Endothelial cell of umbilical vein (primary cell): Measurements from ENCODE around the gene PKNOX2. TPM values are rescaled to one million over a fixed set of nuclear protein-coding genes. Genes with fewer than 3 reads are reported as not detected.

Experiments
- BruUV-seq: library from RNA; stranded (reverse); fragments of 400-500 nt; replicated peaks from 2 replicates; lab custom pipeline; 2021; lab: Mats Ljungman, UMichigan
- CTCF ChIA-PET: fragments of 300-600, 350-600 bp; sonication (Branson Sonifier 250); formaldehyde crosslinking; loops from one replicate; lab custom pipeline; 2021; ENCODE audit warnings: antibody characterized with exemption, inconsistent platforms; lab: Charles Lee
- POLR2A ChIA-PET: fragments of 300-600, 350-600 bp; sonication (Branson Sonifier 250); formaldehyde crosslinking; loops from one replicate; lab custom pipeline; 2021; ENCODE audit warnings: antibody characterized with exemption, inconsistent platforms; lab: Charles Lee
- DNase-seq: peaks from one replicate; pipeline ENCODE4 v3.0.0-alpha.2; 2011; ENCODE audit warnings: low read depth, low spot score
- FAIRE-seq: peaks from 2 replicates; lab custom pipeline; 2011; peaks lifted over from hg19 to GRCh38; lab: Jason Lieb, UNC
- H2AFZ ChIP-seq: 2 replicates; pipeline ENCODE4 v1.6.0; 2012; ENCODE audit warnings: low read depth, low read length, control low read depth, inconsistent platforms
- H3K27ac ChIP-seq: 2 replicates; pipeline ENCODE4 v1.5.1; 2011; ENCODE audit warnings: low read depth, mild to moderate bottlenecking, control low read depth, low read length, moderate library complexity; ENCODE audit not compliant: insufficient read depth
- H3K27me3 ChIP-seq, 2 experiments: 2 replicates each; pipeline versions ENCODE4 v1.6.0 to v1.6.1; 2011; ENCODE audit warnings: low read length in 2 of 2, mixed read lengths in 1 of 2; ENCODE audit not compliant: control insufficient read depth in 2 of 2, insufficient read depth in 2 of 2
- H3K36me3 ChIP-seq, 2 experiments: 2 replicates in 1 of 2; 3 replicates in 1 of 2; pipeline ENCODE4 v1.5.1; 2011; ENCODE audit warnings: low read length in 2 of 2, mild to moderate bottlenecking in 1 of 2, moderate library complexity in 1 of 2; ENCODE audit not compliant: control insufficient read depth in 2 of 2, insufficient read depth in 2 of 2; ENCODE audit errors: extremely low read depth in 1 of 2
- H3K4me1 ChIP-seq: 3 replicates; pipeline ENCODE4 v1.5.1; 2011; ENCODE audit warnings: mild to moderate bottlenecking, low read length; ENCODE audit not compliant: control insufficient read depth, insufficient read depth; ENCODE audit errors: extremely low read depth
- H3K4me2 ChIP-seq: 2 replicates; pipeline ENCODE4 v1.6.1; 2011; ENCODE audit warnings: low read length, control low read depth, mixed read lengths; ENCODE audit not compliant: insufficient read depth
- H3K4me3 ChIP-seq, 3 experiments: fragments of 200-600 bp in 1 of 3; sonication (generic), shearing (Covaris generic) in 1 of 3; replicated peaks in 1 of 3; 2 replicates each; pipeline ENCODE4 v1.5.1; 2011 to 2016; ENCODE audit warnings: control low read depth in 3 of 3, low read length in 3 of 3, mild to moderate bottlenecking in 2 of 3, inconsistent platforms in 1 of 3, low read depth in 1 of 3, moderate library complexity in 1 of 3; ENCODE audit not compliant: insufficient read depth in 1 of 3
- H3K79me2 ChIP-seq: 2 replicates; pipeline ENCODE4 v1.6.0; 2012; ENCODE audit warnings: low read length, inconsistent platforms; ENCODE audit not compliant: control insufficient read depth, insufficient read depth
- H3K9ac ChIP-seq: replicated peaks from 2 replicates; pipeline ENCODE3; 2011; ENCODE audit warnings: low read length, control low read depth; ENCODE audit not compliant: insufficient read depth; ENCODE audit errors: extremely low read depth
- H3K9me1 ChIP-seq: replicated peaks from 3 replicates; pipeline ENCODE4 v1.6.0; 2011; ENCODE audit warnings: mild to moderate bottlenecking, low read length; ENCODE audit not compliant: control insufficient read depth, insufficient read depth; ENCODE audit errors: extremely low read depth
- H3K9me3 ChIP-seq: replicated peaks from 2 replicates; pipeline ENCODE4 v1.5.1; 2012; ENCODE audit warnings: low read length, inconsistent platforms; ENCODE audit not compliant: control insufficient read depth, insufficient read depth
- H4K20me1 ChIP-seq: replicated peaks from 2 replicates; pipeline ENCODE3; 2011; ENCODE audit warnings: mild to moderate bottlenecking, low read length; ENCODE audit not compliant: control insufficient read depth, insufficient read depth; ENCODE audit errors: extremely low read depth
- CTCF ChIP-seq, 2 donors: IDR thresholded peaks; 1 replicate in 1 of 2; 2 replicates in 1 of 2; pipeline ENCODE4 v1.5.1; 2011; ENCODE audit warnings: low read length in 2 of 2, mild to moderate bottlenecking in 2 of 2, moderate library complexity in 2 of 2, control low read depth in 1 of 2, inconsistent platforms in 1 of 2, low read depth in 1 of 2; ENCODE audit not compliant: insufficient read depth in 1 of 2; ENCODE audit errors: extremely low read depth in 1 of 2
- EZH2 ChIP-seq: IDR thresholded peaks from 2 replicates; pipeline ENCODE4 v1.6.1; 2012; ENCODE audit warnings: borderline replicate concordance, low read depth, mild to moderate bottlenecking, moderate library complexity, low read length, inconsistent platforms; ENCODE audit not compliant: severe bottlenecking
- FOS ChIP-seq: IDR thresholded peaks from 2 replicates; pipeline ENCODE4 v1.6.1; 2011; ENCODE audit warnings: mild to moderate bottlenecking, low read length, moderate library complexity, borderline replicate concordance; ENCODE audit not compliant: insufficient read depth
- GATA2 ChIP-seq: IDR thresholded peaks from 2 replicates; pipeline ENCODE4 v1.7.0; 2011; ENCODE audit warnings: low read depth, mild to moderate bottlenecking, moderate library complexity, mixed read lengths, low read length; ENCODE audit not compliant: insufficient read length, insufficient read depth
- JUN ChIP-seq: IDR thresholded peaks from 2 replicates; pipeline ENCODE4 v1.6.1; 2011; ENCODE audit warnings: borderline replicate concordance, low read depth; ENCODE audit not compliant: insufficient read length, insufficient read depth
- MAX ChIP-seq: IDR thresholded peaks from 2 replicates; pipeline ENCODE4 v1.6.1; 2011; ENCODE audit not compliant: insufficient read depth, insufficient read length
- MYC ChIP-seq: IDR thresholded peaks from one replicate; pipeline ENCODE4 v1.6.1; 2011; ENCODE audit warnings: mild to moderate bottlenecking, low read depth, low read length
- POLR2A ChIP-seq: IDR thresholded peaks from 2 replicates; pipeline ENCODE4 v1.6.1; 2012; ENCODE audit warnings: low read depth, mild to moderate bottlenecking, control low read depth, low read length
- POLR2AphosphoS5 ChIP-seq: IDR thresholded peaks from 2 replicates; pipeline ENCODE4 v1.6.1; 2012; ENCODE audit warnings: low read depth, mild to moderate bottlenecking, control low read depth, low read length, moderate library complexity; ENCODE audit not compliant: insufficient read depth
- dilution Hi-C: fragments of 300-500 bp; cut with MboI; formaldehyde crosslinking; loops from one replicate; pipeline ENCODE4 v1.15.0; 2019; ENCODE audit warnings: low sequenced_read_pairs; ENCODE audit not compliant: extremely low pct_ligation_motif_present
- intact Hi-C: fragments of 100-400 bp; cut with micrococcal nuclease; formaldehyde crosslinking; loops from one replicate; pipeline ENCODE4 v1.10.0; 2022
- polyA plus RNA-seq, 4 experiments: library from polyadenylated mRNA; depleted of rRNA in 3 of 4; stranded (reverse) in 3 of 4; unstranded in 1 of 4; fragments of >200 nt; gene quantifications; 2 replicates each; pipeline versions ENCODE4 v1.2.1 to v1.2.3, GENCODE V29; 2011 to 2012; ENCODE audit warnings: missing spikeins in 1 of 4
- total RNA-seq: library from RNA; stranded (reverse); gene quantifications from 2 replicates; pipeline ENCODE4 v1.2.3, GENCODE V29; 2021

The PKNOX2 gene
- total and polyA plus RNA-seq, 2 donors (not counting 3 experiments of a cell fraction or from before 2014, with no cell fraction given): 0.11 to 0.91 TPM

- Histone ChIP-seq H3K79me2 (no peaks in the 10 kb centered on the region), H2AFZ (no peak overlapping the region), H3K9ac (no peak overlapping the region), H3K4me2 (no peak overlapping the region), H3K4me3 (no peak overlapping the region), H4K20me1 (no peaks in the 10 kb centered on the region), H3K36me3 (no peaks in the 10 kb centered on the region), H3K4me1 (no peaks in the 10 kb centered on the region), H3K27me3 (peaks cover 17 to 36% of the 10 kb centered on the region in 2 experiments), H3K9me1 (no peaks in the 10 kb centered on the region), H3K27ac (no peak overlapping the region), H3K9me3 (no peaks in the 10 kb centered on the region)
- CTCF ChIA-PET: interaction anchor here (9.6 kb wide), 1 partner anchor 20 kb away, joined by 67 read pairs; no protein-coding TSS in a partner anchor
- DNase-seq (no peak), FAIRE-seq (no peak)
- BruUV-seq: no TSS peak
- dilution Hi-C loops (no loop called here), intact Hi-C loops (no loop called here)
- POLR2A ChIA-PET: no interaction called here
- no peak for TF ChIP-seq POLR2A
- no peak for TF ChIP-seq EZH2
- no peak for TF ChIP-seq CTCF (IDR thresholded peaks at IDR 0.05; ENCODE audit: extremely low read depth in 1 of 2, insufficient read depth in 1 of 2, low read depth in 1 of 2, low read length in 2 of 2)
- no peak for TF ChIP-seq POLR2AphosphoS5
- TF ChIP-seq MYC: no peak
- no peak for TF ChIP-seq FOS
- TF ChIP-seq MAX: no peak
- no peak for TF ChIP-seq JUN
- TF ChIP-seq GATA2: no peak
Measured at GRCh38 chr11:125325196-125325595, 160.6 kb downstream of the PKNOX2 start.
